Measurements from ENCODE around the gene MACC1.
"Not testable (repeated sequence)": the region's sequence is repeated elsewhere in the genome, so short reads cannot be mapped to it uniquely, and the experiment has no call there.

The MACC1 gene

GRCh38 chr7:20219446-20220292, 2.5 kb upstream of the MACC1 start:
- peak; percentile 60 for ATAC-seq
- peaks cover 18% of the 10 kb centered on the region for H3K4me1 Mint-ChIP-seq
- H3K27me3 Mint-ChIP-seq, result peaks cover 14% of the 10 kb centered on the region

DNA sequence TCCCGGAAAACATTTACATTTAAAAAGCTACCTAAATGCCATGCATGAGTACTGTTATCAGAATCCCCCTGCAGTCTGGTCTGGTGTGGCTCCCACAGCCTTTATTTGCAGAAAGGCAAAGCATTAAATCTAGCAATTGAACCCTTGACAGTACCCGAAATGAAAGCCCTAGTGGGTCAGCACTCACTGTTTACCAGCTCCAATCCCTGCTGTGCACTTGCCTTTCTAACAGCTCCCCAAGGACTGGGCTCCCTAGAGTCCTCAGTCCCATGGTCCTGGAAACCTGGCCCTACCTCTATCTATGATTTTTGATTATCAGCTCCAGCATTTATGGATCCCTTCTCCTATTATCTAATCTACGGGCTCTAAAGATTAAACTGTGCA, 1.9 kb upstream of the MACC1 start:
- no peak for ATAC-seq
- Mint-ChIP-seq H3K27ac (peak overlapping the region in 1 of 2 donors; percentile 64), H3K9me3 (no peaks in the 10 kb centered on the region), H3K4me1 (peaks cover 18% of the 10 kb centered on the region), H3K4me3 (no peak overlapping the region), H3K27me3 (peaks cover 14% of the 10 kb centered on the region)
- no peak for DNase-seq

More at GRCh38 chr7:20219446-20220292, 2.5 kb upstream of the MACC1 start:
- H3K4me3 Mint-ChIP-seq, result no peak overlapping the region
- DNase-seq, result no peak
- no peaks in the 10 kb centered on the region for H3K9me3 Mint-ChIP-seq
- peak overlapping the region in 1 of 2 donors; percentile 64 for H3K27ac Mint-ChIP-seq

GRCh38 chr7:20218279-20218678, 1.1 kb upstream of the MACC1 start:
- DNase-seq (no peak), ATAC-seq (no peak)
- Mint-ChIP-seq H3K27me3 (peaks cover 14% of the 10 kb centered on the region), H3K4me3 (no peak overlapping the region), H3K4me1 (peaks cover 18% of the 10 kb centered on the region), H3K27ac (no peak overlapping the region), H3K9me3 (no peaks in the 10 kb centered on the region)

DNA sequence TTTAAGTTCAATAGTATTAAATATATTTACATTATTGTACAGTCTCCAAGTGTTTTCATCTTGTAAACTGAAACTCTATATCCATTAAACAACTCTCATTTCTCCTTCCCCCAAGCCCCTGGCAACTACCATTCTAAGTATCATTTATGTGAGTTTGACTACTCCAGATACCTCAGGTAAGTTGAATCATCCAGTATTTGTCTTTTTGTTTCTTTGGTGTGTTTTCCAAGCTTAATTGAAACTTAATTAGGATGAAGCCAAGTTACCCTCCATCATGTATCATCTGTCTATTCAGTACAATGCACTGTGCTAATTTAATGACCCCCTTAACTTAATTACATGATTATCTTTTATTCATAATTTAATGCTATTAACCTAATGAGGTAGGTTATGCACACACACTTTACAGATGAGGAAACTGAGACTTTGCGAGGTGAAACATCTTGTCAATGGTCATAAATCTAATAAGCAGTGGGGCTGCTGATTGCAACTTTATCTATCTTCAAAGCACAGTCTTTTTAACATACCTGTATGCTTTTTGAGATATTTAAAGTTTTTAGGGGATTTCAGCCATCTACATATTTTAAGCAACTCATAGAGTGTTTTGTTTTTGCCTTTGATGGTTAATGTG, 663 bp downstream of the MACC1 start:
- no peak overlapping the region for H3K4me3 Mint-ChIP-seq
- no peak for DNase-seq
- H3K27ac Mint-ChIP-seq, result no peak overlapping the region
- peaks cover 21% of the 10 kb centered on the region for H3K27me3 Mint-ChIP-seq
- ATAC-seq, result no peak
- no peaks in the 10 kb centered on the region for H3K9me3 Mint-ChIP-seq
- peaks cover 18% of the 10 kb centered on the region for H3K4me1 Mint-ChIP-seq

GRCh38 chr7:20214921-20215669, 2.1 kb downstream of the MACC1 start:
- DNase-seq (no peak), ATAC-seq (no peak)
- peaks cover 18% of the 10 kb centered on the region for H3K4me1 Mint-ChIP-seq
- H3K27me3 Mint-ChIP-seq, result peaks cover 21% of the 10 kb centered on the region
- no peak overlapping the region for H3K27ac Mint-ChIP-seq
- no peak overlapping the region for H3K4me3 Mint-ChIP-seq
- H3K9me3 Mint-ChIP-seq, result peaks cover 0 to 3% of the 10 kb centered on the region in 2 donors

DNA sequence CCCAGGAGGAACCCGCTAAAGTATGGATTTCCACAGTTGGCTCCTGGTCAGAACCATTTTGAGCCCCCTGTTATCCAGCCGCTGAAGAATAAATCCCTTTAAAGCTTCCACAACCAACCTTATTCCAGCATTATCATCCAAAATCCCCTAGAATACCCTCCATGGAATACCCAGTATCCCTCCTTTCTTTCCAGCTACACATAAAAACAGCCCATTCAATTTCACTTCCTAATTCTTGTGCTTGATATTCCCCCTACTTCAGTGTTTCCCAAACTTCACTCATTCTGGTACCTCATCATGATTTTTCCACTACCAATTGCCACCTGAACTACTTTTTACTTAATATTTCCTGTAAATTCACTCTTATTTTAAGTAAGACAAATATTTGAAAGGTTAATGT, 3.1 kb downstream of the MACC1 start:
- ATAC-seq (no peak), DNase-seq (no peak)
- Mint-ChIP-seq H3K27ac (no peak overlapping the region), H3K9me3 (peaks cover 4 to 5% of the 10 kb centered on the region in 2 donors), H3K4me3 (no peak overlapping the region), H3K4me1 (peaks cover 9% of the 10 kb centered on the region), H3K27me3 (peaks cover 20% of the 10 kb centered on the region)

DNA sequence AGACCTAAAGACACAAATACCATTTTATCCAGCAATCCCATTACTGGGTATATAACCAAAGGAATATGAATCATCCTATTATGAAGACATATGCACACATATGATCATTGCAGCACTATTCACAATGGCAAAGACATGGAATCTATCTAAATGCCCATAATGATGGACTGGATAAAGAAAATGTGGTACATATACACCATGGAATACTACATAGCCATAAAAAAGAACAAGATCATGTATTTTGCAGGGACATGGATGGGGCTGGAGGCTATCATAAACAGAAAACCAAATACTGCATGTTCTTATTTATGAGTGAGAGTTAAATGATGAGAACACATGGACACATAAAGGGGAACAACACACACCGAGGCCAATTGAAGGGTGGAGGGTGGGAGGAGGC, 3.8 kb downstream of the MACC1 start:
- H3K4me3 Mint-ChIP-seq, result no peak overlapping the region
- H3K4me1 Mint-ChIP-seq, result peaks cover 2% of the 10 kb centered on the region
- peaks cover 5 to 12% of the 10 kb centered on the region in 2 donors for H3K9me3 Mint-ChIP-seq
- ATAC-seq (no peak), DNase-seq (no peak)
- no peak overlapping the region for H3K27ac Mint-ChIP-seq
- H3K27me3 Mint-ChIP-seq, result peaks cover 12% of the 10 kb centered on the region

GRCh38 chr7:20211376-20211775, 5.8 kb downstream of the MACC1 start:
- no peak overlapping the region for H3K27ac Mint-ChIP-seq
- H3K4me1 Mint-ChIP-seq, result no peaks in the 10 kb centered on the region
- ATAC-seq (no peak), DNase-seq (no peak)
- H3K27me3 Mint-ChIP-seq, result peaks cover 7% of the 10 kb centered on the region
- H3K9me3 Mint-ChIP-seq, result peaks cover 12 to 19% of the 10 kb centered on the region in 2 donors
- H3K4me3 Mint-ChIP-seq, result no peak overlapping the region

DNA sequence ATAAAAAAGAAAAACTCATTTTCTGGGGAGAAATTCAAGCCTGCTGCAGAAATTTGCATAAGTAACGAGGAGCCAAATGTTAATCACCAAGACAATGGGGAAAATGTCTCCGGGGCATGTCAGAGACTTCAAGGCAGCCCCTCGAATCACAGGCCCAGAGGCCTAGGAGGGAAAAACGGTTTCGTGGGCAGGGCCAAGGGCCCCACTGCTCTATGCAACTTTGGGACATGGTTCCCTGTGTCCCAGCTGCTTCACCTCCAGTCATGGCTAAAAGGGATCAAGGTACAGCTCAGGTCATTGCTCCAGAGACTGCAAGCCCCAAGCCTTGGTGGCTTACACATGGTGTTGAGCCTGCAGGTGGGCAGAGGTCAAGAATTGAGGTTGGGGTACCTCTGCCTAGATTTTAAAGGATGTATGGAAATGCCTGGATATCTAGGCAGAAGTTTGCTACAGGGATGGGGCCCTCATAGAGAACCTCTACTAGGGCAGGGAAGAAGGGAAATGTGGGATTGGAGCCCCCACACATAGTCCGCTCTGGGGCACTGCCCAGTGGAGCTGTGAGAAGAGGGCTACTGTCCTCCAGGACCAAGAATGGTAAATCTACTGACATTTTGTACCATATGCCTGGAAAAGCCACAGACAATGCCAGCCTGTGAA, 8.4 kb downstream of the MACC1 start:
- no peak for DNase-seq
- peaks cover 20 to 27% of the 10 kb centered on the region in 2 donors for H3K9me3 Mint-ChIP-seq
- no peaks in the 10 kb centered on the region for H3K4me1 Mint-ChIP-seq
- H3K27ac Mint-ChIP-seq, result peak overlapping the region in 1 of 2 donors; percentile 13
- H3K4me3 Mint-ChIP-seq, result no peak overlapping the region
- ATAC-seq, result no peak
- H3K27me3 Mint-ChIP-seq, result peaks cover 7% of the 10 kb centered on the region

DNA sequence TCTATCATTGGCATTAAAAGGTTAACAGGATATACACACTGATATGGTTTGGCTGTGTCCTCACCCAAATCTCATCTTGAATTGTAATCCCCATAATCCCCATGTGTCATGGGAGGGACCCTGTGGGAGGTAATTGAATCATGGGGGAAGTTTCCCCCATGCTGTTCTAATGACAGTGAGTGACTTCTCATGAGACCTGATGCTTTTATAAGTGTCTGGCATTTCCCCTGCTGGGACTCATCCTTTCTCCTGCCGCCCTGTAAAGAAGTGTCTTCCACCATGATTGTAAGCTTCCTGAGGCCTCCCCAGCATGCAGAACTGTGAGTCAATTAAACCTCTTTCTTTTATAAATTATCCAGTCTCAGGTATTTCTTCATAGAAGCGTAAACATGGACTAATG, 9.4 kb downstream of the MACC1 start:
- not testable (repeated sequence) for DNase-seq, H3K27me3 Mint-ChIP-seq, H3K4me3 Mint-ChIP-seq, H3K27ac Mint-ChIP-seq, ATAC-seq, H3K4me1 Mint-ChIP-seq
- peaks cover 20 to 27% of the 10 kb centered on the region in 2 donors for H3K9me3 Mint-ChIP-seq

GRCh38 chr7:20206104-20206896, 10.9 kb downstream of the MACC1 start:
- Mint-ChIP-seq H3K9me3 (peaks cover 21 to 27% of the 10 kb centered on the region in 2 donors), H3K27me3 (no peaks in the 10 kb centered on the region), H3K4me3 (no peak overlapping the region), H3K27ac (no peak overlapping the region), H3K4me1 (no peaks in the 10 kb centered on the region)
- ATAC-seq (no peak), DNase-seq (no peak)

DNA sequence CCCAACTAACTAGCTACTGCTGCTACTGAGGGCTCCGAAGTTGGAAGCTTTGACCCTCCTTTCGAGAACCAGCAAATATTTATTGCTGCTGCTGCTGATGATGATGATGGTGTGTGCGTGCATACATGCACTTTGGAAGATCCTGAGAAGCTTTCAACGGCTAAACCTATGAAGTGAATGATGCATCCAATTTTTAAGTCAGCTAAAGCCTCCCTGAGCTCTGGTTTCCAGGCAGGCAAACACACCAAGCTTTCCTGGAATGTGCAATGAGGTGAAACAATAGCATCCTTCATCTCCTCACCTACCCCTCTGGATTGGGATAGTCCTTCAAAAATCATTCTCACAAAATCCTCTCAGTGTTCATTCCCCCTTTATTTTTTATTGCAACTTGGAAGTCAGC, 13.9 kb downstream of the MACC1 start:
- DNase-seq (no peak), ATAC-seq (no peak)
- Mint-ChIP-seq H3K27me3 (no peaks in the 10 kb centered on the region), H3K9me3 (peaks cover 14 to 19% of the 10 kb centered on the region in 2 donors), H3K4me1 (peaks cover 5% of the 10 kb centered on the region), H3K27ac (no peak overlapping the region), H3K4me3 (no peak overlapping the region)

DNA sequence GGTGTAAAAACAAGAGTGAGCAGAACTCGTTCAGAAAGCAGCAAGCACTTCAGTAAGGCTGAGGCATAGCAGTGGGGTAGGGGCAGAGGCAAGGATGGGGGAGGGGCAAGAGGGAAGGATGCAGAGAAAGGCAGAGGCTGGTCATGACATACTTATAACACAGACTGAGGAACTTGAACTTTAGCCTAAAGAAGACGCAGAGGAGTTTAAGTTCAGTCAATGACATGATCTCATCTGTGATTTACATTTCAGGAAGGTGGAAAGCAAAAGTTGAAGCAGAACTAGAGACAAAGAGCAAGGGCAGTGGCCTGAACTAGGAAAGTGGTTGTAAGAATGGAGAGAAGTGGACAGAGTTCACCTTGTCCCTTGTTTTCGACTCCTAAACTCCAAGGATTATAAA, 15.8 kb downstream of the MACC1 start:
- ATAC-seq (no peak), DNase-seq (no peak)
- Mint-ChIP-seq H3K4me1 (peaks cover 5% of the 10 kb centered on the region), H3K27ac (no peak overlapping the region), H3K4me3 (no peak overlapping the region), H3K27me3 (no peaks in the 10 kb centered on the region), H3K9me3 (peaks cover 7 to 13% of the 10 kb centered on the region in 2 donors)

DNA sequence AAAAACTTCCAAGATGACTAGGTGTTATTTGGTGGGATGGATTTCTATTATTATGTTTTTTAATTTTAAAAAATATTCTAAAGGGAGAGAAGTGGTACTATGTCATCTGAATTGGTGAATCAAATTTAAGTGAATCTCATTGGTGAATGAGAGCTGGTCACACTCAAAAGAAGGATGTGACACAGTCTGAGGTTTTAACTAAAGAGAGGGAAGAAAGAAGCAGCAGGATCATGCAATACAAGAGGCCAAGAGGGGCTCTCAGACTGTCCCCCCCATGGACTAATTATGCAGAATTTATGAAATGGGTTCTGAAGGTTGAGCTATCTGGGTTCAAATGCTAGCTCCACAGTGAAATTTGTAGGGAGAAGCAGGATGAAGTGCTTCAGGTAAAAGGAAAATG, 16.2 kb downstream of the MACC1 start:
- H3K4me3 Mint-ChIP-seq, result no peak overlapping the region
- H3K27ac Mint-ChIP-seq, result no peak overlapping the region
- H3K27me3 Mint-ChIP-seq, result no peaks in the 10 kb centered on the region
- peaks cover 5% of the 10 kb centered on the region for H3K4me1 Mint-ChIP-seq
- H3K9me3 Mint-ChIP-seq, result peaks cover 3 to 9% of the 10 kb centered on the region in 2 donors
- DNase-seq (no peak), ATAC-seq (no peak)

DNA sequence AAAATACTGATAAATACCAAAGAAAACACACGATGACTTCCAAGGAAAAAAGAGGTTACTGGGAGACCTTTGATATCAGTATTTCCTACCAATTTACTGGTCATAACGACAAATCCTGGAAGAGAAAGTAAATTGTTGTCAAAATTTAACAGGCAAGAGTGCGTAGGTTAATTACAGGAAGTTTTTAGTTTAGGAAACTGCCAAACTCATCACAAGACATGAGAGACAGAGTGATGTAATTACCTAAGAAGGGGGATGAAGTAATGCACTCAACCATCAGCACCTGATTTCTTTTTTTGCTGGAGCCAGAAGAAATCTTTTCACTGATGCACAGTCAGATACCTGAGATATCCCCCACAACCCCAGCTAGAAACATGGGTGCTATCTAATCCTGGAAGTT, 16.8 kb downstream of the MACC1 start:
- H3K27ac Mint-ChIP-seq, result no peak overlapping the region
- peaks cover 5% of the 10 kb centered on the region for H3K4me1 Mint-ChIP-seq
- H3K9me3 Mint-ChIP-seq, result peaks cover 0 to 5% of the 10 kb centered on the region in 2 donors
- H3K27me3 Mint-ChIP-seq, result no peaks in the 10 kb centered on the region
- no peak overlapping the region for H3K4me3 Mint-ChIP-seq
- no peak for ATAC-seq
- DNase-seq, result no peak

All from stimulated activated naive CD8-positive, alpha-beta T cell treated with anti-CD3 and anti-CD28 coated beads, Interleukin-15, amount 100 ng/mL, for 72 hours (primary cell).